Measurements from ENCODE around the gene GAB4.
"Not testable (repeated sequence)": the region's sequence is repeated elsewhere in the genome, so short reads cannot be mapped to it uniquely, and the experiment has no call there.

GRCh38 chr22:17032277-17032676 is 24.3 kb upstream of the GAB4 start:
- TF ChIP-seq CTCF, POLR2A (IDR thresholded peaks at IDR 0.05): not testable (repeated sequence)

All from uterus (tissue), 2 donors.